Measurements from ENCODE around the gene EFNA5.

EFNA5 gene

DNA sequence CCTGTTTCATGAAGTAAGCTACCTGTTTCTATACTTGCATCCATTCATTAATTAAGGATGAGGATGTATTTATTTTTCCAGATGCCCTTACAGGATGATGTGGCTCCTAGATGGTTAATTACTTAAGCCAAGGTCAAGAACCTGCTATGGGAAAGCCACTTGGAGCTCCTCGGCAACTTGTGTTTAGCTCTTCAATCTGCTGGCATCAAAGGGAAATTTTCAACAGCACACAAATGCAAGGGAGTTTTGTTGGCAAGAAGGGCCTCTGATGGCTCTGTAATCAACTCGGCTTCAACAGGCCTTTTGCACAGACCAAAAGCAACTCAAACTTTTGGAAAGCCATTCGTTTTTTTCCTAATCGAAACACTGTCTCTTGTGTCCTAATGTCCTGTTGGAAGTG, 125.3 kb downstream of the EFNA5 start:
- no peak for DNase-seq (ENCODE audit: low read depth in 2 of 2)

DNA sequence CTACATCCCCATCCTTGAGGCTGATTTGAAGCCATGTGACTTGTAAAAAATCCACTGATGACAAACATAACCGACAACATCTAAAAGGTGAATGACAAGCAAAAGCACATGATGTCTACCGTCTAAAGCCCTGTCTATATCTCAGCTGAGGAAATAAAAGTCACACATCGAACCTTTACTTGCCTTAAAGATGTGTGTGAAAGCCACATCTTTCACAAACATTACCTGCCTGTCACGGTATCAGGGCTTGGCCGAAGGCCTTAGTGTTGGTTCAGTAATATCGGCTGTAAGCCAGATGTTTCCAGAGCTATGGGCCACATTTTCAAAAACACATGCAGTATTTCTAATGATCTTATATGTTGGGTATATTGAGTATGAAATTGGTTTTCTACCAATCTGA, 125.8 kb downstream of the EFNA5 start:
- no peak for DNase-seq (ENCODE audit: low read depth in 2 of 2)

DNA sequence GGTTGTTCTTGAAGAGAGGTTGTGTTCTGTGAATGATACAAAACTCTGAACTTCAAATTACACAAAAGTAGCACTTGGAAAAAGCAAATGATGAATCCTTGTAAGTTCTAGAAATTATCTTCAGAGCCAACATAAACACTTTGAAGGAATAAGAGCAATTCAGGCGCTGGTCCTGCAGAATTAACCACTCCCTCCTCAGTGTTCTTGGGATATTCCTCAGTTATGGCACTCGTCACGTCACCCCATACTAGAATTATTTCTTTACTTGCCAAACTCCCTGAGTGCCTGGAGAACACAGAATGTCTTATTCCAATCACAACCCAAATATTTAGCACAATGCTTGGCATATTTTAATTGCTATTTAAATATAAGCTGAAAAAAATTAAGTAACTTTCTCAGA, 126.3 kb downstream of the EFNA5 start:
- no peak for DNase-seq (ENCODE audit: low read depth in 2 of 2)

DNA sequence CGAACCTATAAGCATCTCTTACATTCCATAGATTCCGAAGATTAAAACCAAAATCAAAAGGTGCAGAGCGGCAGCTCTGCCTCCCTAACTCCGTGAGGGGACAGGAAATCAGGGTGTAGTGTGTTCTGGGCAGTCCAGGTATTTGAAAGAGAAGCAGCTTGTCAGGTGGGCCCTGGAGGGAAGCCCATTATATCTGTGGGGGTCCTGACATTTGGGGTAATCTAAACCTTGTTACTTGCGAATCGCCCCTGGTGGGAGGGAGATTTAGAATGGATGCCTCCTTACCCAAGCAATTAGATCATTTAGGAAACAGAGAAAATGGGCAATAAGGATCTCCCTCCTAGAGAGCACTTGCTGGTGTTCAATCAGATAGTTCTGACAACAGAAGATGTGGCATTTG, 126.9 kb downstream of the EFNA5 start:
- no peak for DNase-seq (ENCODE audit: low read depth in 2 of 2)

DNA sequence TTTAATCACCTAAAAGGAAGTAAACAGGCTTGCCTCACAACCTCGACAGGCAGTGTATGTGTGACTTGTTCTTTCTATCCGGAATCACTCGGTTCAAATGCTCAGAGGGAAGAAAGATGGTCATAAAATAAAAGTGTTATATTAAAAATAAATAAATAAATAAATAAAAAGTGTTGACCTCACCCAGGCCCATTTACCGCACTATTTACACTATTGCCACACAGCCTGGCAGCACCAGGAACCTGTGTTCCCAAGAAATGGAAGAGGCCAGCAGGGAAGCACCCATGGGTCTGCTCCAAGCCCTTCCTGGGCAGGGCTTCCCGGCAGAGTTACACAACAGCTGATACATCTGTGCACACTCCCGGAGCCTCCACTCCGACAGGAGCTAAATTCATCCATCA, 127.9 kb downstream of the EFNA5 start:
- no peak for DNase-seq (ENCODE audit: low read depth in 2 of 2)

DNA sequence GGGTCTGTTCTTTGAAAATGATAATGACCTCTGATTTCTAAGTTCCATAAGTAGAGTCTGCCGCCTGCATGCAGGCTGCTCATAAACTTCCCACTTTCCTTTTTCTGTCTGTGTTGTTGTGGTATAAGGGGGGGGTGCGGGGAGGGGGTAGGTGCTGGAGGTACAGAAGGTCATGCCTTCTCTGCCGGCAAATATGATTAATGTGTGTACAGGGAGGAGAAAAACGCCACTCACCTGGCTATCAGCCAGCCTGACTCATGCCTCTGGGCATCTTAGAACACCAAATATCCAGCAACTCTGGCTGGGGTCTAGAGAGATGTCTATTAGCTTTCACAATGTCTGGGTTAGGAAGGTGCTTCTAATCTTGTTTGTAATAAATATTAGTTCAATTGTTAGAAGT, 128.3 kb downstream of the EFNA5 start:
- DNase-seq (ENCODE audit: low read depth in 2 of 2), result no peak

DNA sequence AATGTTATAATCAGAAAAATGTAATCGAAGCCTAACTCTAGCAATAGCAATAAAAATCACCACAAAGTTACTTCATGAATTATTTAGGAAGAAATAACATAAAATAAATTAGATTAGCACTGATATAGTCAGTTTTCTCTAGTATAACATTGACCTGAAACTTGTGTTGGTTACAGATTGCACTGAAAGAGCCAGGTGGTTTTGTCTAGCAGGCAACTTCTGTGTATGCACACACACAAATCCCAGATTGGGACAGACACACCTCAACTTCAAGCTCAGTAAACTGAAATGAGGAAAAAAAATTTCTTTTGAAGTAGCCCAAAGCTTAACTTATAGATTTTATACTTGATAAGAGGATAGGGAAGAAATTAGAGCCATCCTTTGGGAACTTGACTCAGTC, 129.3 kb downstream of the EFNA5 start:
- DNase-seq (ENCODE audit: low read depth in 2 of 2), result no peak

DNA sequence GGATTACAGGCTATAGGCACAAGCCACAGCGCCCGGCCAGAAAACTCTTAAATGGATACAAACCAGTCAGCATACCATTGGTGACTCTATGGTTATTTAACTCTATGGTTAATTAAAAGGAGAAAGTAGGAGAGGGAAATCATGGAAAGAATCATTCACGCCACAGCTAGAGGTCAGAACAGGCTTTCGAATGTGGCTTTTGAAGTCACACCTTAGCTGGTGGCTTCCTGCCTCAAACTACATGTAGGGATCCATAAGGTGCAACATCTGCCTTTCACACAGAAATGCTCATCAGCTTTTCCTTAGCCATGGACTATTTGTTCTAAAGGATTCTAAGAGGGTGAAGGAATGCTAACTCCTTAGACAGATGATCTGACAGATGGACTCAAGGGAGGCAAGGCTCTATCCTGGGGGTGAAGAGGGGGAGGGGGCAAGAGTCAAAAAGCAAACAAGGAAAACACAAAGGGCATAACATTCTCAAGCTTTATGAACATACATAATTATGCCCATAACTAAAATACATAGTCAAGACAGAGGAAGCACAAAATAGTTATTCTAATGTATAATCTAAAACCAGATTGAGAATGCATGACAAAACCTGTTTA, 130.9 kb downstream of the EFNA5 start:
- no peak for DNase-seq (ENCODE audit: low read depth in 2 of 2)

DNA sequence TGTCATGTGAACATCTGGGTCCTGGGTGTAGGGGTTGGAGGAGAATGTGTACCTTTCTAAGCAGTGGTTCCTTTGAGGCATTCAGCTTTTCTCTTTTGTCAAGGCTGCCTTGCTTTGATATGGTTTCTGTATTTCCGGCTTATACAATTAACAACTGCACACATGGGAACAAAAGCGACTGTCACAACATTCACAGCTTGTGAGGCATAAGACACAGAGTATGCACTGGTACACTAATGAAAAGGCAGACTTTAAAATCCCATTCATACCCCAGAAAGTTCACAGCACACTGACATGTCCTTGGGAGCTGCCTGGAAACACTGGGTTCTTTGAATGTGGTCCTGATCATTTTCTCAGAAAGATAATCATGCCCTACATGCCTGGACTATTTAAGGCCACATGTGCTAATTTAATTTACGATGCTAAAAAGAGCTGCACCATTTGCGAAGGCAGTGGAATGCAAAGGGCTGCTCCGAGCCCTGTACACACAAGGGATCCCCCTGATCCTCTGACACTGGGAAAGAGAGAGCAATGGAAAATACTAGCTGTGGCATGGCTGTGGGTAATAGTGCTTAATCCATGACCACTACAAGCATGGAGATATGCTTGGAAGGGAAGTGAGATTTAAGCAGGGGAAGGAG, 131.8 kb downstream of the EFNA5 start:
- no peak for DNase-seq (ENCODE audit: low read depth in 2 of 2)

DNA sequence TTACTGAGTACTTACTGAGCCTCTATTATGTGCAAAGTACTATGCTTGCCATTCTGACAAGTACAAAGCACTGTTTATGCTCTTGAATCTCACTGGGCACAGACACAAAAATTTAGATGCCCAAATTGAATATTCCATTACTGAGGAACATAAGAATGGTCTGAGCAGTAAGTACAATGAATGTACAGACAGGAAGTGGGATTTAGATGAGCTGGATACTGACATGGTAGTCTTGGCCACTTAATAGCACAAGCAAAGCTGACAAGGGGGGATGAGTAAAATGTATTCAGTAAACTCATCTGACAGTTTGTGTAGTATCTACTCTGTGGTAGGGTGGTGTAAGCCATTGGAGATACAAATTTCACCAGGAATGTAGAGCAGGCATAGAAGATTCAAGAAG, 132.4 kb downstream of the EFNA5 start:
- no peak for DNase-seq (ENCODE audit: low read depth in 2 of 2)

DNA sequence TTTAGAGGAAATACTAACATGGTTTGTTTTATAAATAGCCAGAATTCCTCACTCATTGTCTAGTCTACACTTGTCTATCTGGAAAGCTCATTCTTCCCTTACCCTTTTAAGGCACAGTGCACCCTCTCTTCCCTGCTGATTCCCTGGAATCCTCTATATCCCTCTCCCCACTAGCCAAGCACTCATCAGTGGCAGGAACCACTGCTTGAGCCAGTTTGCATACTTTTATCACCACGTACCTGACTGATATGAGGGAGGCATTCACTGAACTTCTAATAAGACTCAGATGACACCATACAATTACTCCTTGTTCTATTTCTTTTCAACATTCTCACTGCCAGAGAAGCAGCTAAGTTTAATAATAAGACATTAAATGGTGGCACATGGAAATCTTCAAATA, 134.9 kb downstream of the EFNA5 start:
- DNase-seq (ENCODE audit: low read depth in 2 of 2), result no peak

DNA sequence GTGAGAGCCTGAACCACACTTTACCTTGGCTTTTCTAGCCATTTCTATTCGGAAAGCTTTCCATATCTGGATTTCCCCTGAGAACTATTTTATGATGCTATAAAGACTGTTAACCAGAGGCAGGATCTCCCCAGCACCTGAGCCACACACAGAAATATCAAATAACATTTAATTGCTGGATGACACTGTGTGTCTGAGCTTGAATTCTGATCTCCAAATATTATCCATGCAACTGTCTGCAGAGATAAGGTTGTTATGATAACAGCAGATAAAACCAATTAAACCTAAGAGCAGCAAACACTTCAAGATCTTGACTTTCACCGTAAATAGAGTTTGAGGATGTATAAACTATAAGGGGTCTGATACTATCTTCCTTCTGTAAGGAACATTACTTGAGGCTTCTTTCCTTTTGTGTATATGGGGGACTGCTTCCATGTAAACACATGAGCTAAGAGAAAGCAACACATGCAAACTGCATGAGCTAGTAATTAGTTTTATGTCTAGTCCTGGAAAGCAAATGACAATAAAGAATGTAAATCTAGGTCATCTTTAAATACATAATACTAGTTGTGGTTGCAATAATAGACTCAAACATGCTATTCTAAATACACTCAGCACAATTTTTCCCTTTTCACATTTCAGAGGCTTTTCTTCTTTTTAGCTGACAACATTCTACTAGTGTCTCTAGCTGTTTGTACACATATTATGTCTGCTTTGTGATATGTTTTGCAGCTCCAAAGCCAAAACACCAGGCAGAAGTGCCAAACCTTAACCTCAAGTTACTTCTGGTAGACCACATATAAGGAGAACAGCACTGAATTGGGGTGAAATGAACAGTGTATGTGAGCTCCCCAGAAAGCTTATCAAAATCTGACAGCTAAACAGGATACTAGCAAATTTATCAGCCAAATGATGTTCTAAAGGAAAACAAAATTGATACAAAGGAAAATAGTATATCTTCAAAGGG, 136.5 kb downstream of the EFNA5 start:
- no peak for DNase-seq (ENCODE audit: low read depth in 2 of 2)

DNA sequence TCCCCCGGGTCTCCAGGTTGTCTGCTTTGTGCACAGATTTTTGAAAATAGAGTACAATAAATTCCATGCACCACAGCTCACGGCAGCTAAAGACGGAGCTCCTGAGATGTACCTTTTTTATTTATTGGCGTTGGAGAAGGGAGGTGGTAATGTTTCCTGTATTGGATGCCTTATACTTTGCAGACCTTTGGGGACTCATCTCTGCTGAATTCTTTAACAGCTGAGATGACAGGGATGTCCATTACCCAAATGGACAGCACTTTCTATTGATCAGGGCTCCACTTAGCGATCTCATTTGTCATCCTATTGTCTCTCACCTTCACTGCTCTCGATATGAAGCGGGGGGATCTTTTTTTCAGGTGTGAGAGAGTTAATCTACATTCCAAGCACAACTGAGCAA, 137.8 kb downstream of the EFNA5 start:
- DNase-seq (ENCODE audit: low read depth in 2 of 2), result no peak

DNA sequence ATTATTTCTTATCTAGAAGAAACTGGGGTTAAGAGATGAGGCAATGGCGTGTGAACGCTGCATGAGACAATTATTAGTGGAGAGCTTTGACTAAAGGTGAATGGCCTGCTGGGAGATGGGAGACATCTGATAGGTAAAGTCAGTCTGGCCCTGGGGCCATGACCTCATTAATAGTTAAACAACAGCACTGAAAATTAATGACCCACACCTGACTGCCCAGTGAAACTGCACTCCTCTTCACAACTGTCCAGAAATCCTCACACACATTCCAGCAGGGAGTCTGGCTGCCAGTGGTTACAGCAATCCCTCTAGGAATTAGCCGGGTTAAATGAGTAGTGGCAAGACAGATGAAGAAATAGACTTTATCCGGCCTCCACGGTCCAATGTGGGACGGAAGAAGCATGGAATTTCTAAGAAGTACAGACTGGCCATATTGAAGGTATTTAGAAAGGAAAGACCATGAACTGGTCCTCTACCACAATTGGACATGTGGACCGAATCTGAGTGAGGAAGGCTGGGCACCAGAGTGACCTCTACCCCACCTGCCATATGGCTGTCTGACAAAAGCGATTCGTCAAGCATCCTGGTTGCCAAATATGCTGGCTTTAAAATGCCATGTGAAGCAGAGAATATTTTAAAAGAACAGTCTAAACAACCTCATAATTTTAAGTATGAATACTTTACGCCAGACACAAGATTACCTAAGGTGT, 138.4 kb downstream of the EFNA5 start:
- DNase-seq (ENCODE audit: low read depth in 2 of 2), result no peak

DNA sequence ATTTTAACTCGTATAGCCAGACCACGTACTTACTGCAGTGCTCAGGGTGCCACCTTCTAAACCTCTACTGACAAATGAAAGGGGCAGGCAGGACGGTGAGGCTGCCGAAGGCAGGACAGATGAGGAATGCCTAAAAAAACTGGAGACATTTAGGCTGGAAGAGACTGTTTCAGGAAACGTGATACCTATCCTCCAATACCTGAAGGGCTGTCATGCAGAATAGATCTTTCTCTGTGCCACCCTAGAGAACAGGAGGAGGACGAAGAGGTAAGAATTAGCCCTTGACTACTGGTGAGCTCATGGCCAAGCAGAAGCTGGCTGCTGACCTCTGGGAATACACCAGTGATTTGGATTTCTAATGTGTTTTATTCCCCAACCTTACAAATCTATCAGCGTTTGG, 139.4 kb downstream of the EFNA5 start:
- DNase-seq (ENCODE audit: low read depth in 2 of 2), result no peak

DNA sequence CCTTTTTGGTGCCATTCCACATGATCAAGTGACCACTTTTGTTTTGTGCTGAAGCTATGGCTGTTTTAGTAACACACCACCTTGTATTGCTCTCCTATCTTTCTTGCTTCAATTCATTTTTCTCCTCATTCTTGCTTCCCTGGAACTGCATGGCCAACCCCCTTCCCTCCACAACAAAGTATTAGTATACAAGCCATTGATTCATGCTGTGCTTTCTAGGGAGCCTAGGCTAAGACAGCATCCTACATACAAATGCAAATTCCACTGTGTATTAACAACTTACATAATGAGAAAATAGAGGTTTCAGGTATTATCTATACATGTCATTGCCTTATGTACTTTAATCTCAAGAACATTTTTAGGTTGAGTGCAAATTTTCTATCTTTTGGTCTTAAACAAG, 141.1 kb downstream of the EFNA5 start:
- no peak for DNase-seq (ENCODE audit: low read depth in 2 of 2)

DNA sequence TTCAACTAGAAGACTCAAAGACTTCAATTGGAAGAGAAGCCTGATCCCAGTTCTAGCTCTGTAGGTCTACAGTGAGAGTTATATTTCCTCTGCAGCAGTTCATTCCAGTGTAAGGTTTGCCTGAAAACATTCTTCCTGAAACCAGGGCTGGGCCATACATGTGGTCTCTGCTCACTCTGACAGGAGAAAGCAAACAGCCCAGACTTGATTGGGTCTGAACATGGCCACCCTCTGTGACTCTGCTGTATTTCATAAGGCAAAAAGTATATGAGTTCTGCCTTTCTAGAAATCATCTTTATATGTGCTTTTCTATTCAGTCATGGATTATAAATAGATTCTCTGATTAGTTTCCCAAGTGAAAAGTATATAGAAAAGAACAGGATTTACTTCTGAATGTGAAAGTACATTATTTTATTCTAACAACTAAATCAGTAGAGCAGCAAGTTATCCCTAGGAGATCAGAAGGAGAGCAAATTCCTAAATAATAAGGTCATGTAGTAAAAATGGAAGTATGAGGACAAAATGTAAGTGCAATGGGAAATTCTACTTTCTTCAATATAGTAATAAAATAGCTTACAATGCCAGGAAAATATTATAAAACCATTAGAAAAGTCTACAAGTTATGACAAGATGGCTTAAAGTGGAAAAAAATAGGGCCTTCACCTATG, 144.3 kb downstream of the EFNA5 start:
- DNase-seq (ENCODE audit: low read depth in 2 of 2), result no peak

DNA sequence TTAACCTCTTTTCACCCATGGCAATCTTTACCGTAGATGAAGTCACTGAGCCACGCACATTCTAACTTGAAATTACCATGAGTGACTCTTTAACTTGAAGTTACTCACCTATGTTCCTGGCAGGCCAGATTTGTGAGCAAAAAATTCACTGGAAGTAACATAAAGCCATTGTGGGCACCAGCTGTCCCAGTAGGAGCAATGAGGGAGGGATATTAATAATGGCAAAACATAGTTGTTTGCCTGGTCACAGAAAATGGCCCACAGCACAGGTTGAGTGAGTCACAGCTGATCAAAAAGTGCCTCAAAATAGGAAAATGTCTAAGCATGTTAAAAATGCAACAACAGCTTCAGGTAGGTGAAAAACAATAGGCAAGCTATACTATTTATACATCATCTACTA, 146.6 kb downstream of the EFNA5 start:
- DNase-seq (ENCODE audit: low read depth in 2 of 2), result no peak

DNA sequence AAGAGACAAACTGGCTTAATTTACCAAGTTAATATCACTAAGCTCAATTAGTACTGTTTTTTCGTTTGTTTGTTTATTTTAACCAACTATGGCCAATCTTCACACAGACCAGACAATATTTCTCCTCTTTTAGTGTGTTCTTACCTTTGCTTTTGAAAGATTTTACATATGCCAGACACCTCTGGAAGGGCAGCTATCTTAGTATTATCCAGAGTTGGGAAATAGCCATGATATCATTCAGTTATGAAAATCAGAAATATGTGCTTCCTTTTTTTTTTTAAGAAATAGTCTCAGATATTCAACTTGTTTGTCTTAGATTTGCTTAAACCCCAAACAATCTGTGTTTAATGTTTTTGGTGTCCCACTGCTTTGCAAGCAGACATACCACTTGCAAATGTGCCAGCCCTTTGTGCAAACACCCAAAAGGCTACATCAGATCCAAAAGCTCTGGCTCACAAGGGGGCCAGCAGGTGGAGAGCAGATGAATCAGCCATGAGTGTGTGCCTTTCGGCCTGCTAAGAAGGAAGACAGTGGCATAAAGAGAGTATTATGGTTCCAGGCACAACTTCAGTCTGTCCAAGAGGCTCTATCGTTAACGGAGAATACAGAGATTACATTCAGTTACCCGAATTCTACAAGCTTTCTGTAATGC, 147.6 kb downstream of the EFNA5 start:
- no peak for DNase-seq (ENCODE audit: low read depth in 2 of 2)

DNA sequence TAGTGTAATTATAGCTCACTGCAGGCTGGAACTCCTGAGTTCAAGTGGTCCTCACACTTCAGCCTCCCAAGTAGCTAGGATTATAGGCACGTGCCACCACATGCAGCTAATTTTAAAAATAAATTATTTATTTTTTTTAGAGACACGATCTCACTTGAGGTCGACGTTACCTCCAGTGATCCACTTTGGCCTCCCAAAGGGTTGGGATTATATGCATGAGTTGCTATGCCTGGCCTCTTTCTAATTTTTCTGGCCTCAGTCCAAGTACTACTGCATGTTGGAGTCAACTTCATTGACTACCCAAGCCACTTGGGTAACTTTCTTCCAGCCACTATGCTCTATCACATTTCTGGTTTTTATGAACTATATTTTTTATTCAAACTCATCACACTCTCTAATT, 148.3 kb downstream of the EFNA5 start:
- no peak for DNase-seq (ENCODE audit: low read depth in 2 of 2)

DNA sequence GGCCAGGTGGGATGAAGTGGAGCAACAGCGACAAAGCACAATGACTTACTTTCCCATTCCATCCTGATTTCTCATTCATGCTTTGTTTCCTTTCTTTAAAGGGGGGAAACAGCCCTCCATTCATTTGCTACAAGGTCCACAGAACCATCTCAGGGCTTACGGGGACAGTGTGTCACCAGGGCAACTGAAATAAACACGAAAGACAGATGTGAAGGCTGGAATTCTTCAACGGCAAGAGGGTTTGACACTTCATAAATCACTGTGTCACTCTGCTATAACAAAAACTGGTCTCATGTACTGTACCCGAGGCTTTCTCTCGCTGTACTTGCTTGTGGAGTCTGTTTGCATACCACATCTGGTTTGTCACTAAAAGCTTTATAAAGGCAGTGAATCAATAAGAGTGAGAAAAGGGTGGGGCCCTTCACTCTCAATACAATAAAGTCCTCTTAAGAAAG, 150.8 kb downstream of the EFNA5 start:
- no peak for DNase-seq (ENCODE audit: low read depth in 2 of 2)

Data from stimulated activated CD4-positive, alpha-beta T cell treated with anti-CD3 and anti-CD28 coated beads, Interleukin-15, amount 100 ng/mL, for 48 hours (primary cell).